Spleen (tissue), 7 donors: ENCODE data around the gene IL3.

Source experiments
- POLR2AphosphoS5 ChIP-seq, 3 donors: sonication (generic); formaldehyde crosslinking; IDR thresholded peaks; one replicate each; pipeline ENCODE4 v1.5.1; 2017; ENCODE audit warnings: antibody characterized with exemption in 3 of 3
- TF ChIP-seq, protein P1 (sequence below), 11 experiments: fragments of 200-600 bp in 7 of 11; fragments of 450-650 bp in 4 of 11; sonication (generic) in 4 of 11; IDR thresholded peaks in 8 of 11; conservative IDR thresholded peaks in 3 of 11; 1 replicate in 7 of 11; 2 replicates in 4 of 11; pipeline versions ENCODE4 v1.4.0 to v1.8.0; 2016 to 2021; ENCODE audit warnings: antibody characterized with exemption in 11 of 11, inconsistent platforms in 4 of 11, mild to moderate bottlenecking in 1 of 11
- donor health status: DM: no; HTN: no; CAD: no; lungs with moderate emphysema.
- donor health status: DM: no; HTN: no; CAD: no.
- donor health status: DM: no; HTN: no; CAD: no.

GRCh38 chr5:132044207-132044606, 16.2 kb upstream of the IL3 start:
- no peak for TF ChIP-seq POLR2AphosphoS5 (IDR thresholded peaks at IDR 0.05)
- TF ChIP-seq, protein P1, sequence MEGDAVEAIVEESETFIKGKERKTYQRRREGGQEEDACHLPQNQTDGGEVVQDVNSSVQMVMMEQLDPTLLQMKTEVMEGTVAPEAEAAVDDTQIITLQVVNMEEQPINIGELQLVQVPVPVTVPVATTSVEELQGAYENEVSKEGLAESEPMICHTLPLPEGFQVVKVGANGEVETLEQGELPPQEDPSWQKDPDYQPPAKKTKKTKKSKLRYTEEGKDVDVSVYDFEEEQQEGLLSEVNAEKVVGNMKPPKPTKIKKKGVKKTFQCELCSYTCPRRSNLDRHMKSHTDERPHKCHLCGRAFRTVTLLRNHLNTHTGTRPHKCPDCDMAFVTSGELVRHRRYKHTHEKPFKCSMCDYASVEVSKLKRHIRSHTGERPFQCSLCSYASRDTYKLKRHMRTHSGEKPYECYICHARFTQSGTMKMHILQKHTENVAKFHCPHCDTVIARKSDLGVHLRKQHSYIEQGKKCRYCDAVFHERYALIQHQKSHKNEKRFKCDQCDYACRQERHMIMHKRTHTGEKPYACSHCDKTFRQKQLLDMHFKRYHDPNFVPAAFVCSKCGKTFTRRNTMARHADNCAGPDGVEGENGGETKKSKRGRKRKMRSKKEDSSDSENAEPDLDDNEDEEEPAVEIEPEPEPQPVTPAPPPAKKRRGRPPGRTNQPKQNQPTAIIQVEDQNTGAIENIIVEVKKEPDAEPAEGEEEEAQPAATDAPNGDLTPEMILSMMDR (IDR thresholded peaks at IDR 0.05 in 8 of 11, conservative IDR thresholded peaks at IDR 0.05 in 3 of 11): no peak
